ENCODE results near the gene TMEM273.

DNA sequence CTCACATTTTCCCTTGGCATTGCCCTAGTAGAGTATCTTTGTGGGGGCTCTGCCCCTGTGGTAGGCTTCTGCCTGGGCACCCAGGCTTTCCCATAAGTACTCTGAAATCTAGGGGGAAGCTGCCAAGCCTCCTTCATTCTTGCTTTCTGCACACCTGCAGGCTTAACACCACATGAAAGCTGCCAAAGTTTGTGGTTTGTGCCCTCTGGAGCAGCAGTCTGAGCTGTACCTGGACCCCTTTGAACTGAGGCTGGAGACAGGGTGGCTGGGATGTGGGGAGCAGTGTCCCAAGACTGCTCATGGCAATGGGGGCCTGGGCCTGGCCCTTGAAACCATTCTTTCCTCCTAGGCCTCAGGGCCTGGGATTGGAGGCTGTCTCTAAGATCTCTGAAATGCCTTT, 35.0 kb upstream of the TMEM273 start:
- TF ChIP-seq, protein P1, sequence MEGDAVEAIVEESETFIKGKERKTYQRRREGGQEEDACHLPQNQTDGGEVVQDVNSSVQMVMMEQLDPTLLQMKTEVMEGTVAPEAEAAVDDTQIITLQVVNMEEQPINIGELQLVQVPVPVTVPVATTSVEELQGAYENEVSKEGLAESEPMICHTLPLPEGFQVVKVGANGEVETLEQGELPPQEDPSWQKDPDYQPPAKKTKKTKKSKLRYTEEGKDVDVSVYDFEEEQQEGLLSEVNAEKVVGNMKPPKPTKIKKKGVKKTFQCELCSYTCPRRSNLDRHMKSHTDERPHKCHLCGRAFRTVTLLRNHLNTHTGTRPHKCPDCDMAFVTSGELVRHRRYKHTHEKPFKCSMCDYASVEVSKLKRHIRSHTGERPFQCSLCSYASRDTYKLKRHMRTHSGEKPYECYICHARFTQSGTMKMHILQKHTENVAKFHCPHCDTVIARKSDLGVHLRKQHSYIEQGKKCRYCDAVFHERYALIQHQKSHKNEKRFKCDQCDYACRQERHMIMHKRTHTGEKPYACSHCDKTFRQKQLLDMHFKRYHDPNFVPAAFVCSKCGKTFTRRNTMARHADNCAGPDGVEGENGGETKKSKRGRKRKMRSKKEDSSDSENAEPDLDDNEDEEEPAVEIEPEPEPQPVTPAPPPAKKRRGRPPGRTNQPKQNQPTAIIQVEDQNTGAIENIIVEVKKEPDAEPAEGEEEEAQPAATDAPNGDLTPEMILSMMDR (IDR thresholded peaks at IDR 0.05; ENCODE audit: borderline replicate concordance, extremely low read depth, low read length, poor library complexity, severe bottlenecking), result no peak
- TF ChIP-seq EZH2 (IDR thresholded peaks at IDR 0.05; ENCODE audit: borderline replicate concordance, low read depth, low read length, severe bottlenecking), result no peak

Data from DND-41 (cell line).